ENCODE results near the gene PIWIL1. TPM values are rescaled to one million over a fixed set of nuclear protein-coding genes. Genes with fewer than 3 reads are reported as not detected.

Gene PIWIL1
- total RNA-seq, 6 donors from 2014 or later: not detected

DNA sequence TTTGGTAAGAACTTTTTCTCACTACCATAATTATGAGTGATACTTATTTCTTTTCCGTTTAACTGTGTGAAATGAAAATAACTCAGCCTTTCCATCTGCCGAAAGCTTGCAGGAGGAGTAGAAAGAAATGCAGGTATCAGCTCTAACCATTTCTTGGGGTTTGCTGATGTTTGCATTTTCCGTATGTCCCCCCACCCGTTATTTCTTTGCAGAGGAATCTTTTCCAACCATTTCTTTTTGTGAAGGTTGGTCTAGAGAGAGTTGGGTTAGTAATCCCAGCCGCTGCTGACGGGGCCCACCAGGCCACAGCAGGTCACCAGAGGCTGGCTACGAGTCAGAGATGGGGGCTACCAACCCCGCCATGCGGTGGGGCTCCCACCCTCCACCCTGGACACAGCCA is 7.0 kb upstream of the PIWIL1 start:
- DNase-seq: peak in 1 of 2 donors; percentile 46

DNA sequence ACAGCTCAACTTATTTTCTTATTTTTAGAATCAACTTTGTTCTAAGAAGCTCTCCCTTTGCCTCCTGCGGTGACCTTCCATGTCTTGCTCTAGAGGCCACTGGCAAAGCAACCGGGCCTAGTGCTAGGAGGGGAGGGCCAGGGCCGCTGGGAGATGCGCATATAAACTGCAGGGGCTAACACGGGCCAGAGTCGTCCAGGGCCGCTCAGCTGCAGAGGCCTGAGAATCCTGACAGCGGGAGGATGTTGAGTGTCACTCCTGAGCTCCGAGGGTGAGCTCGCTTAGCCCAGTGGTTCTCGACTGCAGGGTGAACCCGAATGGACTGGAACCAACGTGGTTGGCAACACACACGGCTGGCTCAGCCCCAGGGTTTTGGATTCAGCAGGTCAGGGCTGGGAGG is 6.5 kb upstream of the PIWIL1 start:
- DNase-seq (peak in 1 of 2 donors; percentile 13), ATAC-seq (ENCODE audit: low FRiP score in 2 of 2) (peak in 1 of 2 donors; percentile 27)
- no peaks in the 10 kb centered on the region for H3K36me3 ChIP-seq
- H3K9me3 ChIP-seq: no peaks in the 10 kb centered on the region
- 72 to 77% methylated on average over 13 to 14 of the region's 14 CpGs for WGBS, 2 donors
- H3K27ac ChIP-seq: no peak overlapping the region
- no peaks in the 10 kb centered on the region for H3K4me1 ChIP-seq
- TF ChIP-seq POLR2AphosphoS5 (IDR thresholded peaks at IDR 0.05) (no peak), EP300 (IDR thresholded peaks at IDR 0.05) (no peak), POLR2A (IDR thresholded peaks at IDR 0.05) (no peak)
- TF ChIP-seq, protein P1, sequence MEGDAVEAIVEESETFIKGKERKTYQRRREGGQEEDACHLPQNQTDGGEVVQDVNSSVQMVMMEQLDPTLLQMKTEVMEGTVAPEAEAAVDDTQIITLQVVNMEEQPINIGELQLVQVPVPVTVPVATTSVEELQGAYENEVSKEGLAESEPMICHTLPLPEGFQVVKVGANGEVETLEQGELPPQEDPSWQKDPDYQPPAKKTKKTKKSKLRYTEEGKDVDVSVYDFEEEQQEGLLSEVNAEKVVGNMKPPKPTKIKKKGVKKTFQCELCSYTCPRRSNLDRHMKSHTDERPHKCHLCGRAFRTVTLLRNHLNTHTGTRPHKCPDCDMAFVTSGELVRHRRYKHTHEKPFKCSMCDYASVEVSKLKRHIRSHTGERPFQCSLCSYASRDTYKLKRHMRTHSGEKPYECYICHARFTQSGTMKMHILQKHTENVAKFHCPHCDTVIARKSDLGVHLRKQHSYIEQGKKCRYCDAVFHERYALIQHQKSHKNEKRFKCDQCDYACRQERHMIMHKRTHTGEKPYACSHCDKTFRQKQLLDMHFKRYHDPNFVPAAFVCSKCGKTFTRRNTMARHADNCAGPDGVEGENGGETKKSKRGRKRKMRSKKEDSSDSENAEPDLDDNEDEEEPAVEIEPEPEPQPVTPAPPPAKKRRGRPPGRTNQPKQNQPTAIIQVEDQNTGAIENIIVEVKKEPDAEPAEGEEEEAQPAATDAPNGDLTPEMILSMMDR (IDR thresholded peaks at IDR 0.05): no peak
- H3K4me3 ChIP-seq: no peak overlapping the region
- H3K27me3 ChIP-seq: no peaks in the 10 kb centered on the region

More for the DNA sequence above, 7.0 kb upstream of the PIWIL1 start:
- Histone ChIP-seq H3K4me1 (no peaks in the 10 kb centered on the region), H3K36me3 (no peaks in the 10 kb centered on the region), H3K9me3 (no peaks in the 10 kb centered on the region), H3K4me3 (no peak overlapping the region), H3K27ac (no peak overlapping the region), H3K27me3 (no peaks in the 10 kb centered on the region)
- no peak for TF ChIP-seq EP300 (IDR thresholded peaks at IDR 0.05)
- no peak for TF ChIP-seq POLR2A (IDR thresholded peaks at IDR 0.05)
- TF ChIP-seq POLR2AphosphoS5 (IDR thresholded peaks at IDR 0.05): no peak
- TF ChIP-seq, protein P1 (IDR thresholded peaks at IDR 0.05): no peak
- 85 to 86% methylated on average over 9 of the region's 9 CpGs for WGBS, 2 donors
- ATAC-seq (ENCODE audit: low FRiP score in 2 of 2): no peak

DNA sequence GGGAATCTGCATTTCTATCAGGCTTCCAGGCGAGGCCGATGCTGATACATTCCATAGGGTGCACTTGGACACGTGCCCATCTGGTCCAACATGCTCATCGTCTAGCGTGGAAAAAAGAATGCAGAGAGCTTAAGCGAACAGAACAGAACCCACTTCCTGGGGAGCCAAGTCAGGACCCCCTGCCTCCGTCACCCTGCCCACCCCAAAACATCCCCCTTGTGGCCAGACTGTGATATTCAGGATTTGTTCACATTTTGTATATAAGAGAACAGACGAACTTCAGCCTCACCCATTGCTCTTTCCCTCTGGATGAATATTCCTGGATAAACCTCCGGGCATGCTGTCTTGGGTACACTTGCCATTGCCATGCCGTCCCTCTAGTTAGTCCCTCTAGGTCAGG is 4.3 kb upstream of the PIWIL1 start:
- TF ChIP-seq POLR2A (IDR thresholded peaks at IDR 0.05) (no peak), POLR2AphosphoS5 (IDR thresholded peaks at IDR 0.05) (no peak)
- DNase-seq (no peak), ATAC-seq (ENCODE audit: low FRiP score in 2 of 2) (no peak)
- Histone ChIP-seq H3K27ac (no peak overlapping the region), H3K27me3 (peaks cover 0 to 4% (median 0%) of the 10 kb centered on the region in 4 donors), H3K9me3 (no peaks in the 10 kb centered on the region), H3K4me1 (no peaks in the 10 kb centered on the region), H3K36me3 (no peaks in the 10 kb centered on the region), H3K4me3 (no peak overlapping the region)
- 54 to 61% methylated on average over 9 to 10 of the region's 10 CpGs for WGBS, 2 donors

DNA sequence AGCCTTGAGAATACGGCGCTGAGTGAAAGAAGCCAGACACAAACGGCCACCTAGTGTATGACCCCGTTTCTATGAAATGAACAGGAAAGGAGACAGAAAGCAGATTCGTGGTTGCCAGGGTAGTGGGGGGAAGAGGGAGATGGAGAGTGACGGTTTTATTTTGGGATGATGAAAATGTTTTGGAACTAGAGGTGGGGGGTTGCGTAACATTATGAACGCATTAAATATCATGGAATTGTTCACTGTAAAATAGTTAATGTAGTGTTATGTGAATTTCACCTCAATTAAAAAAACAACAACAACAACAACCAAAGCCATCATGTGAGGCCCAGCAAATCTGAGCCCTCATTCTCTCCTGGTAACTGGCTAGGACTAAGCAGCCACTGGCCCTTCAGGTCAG is 3.3 kb upstream of the PIWIL1 start:
- Histone ChIP-seq H3K36me3 (no peaks in the 10 kb centered on the region), H3K9me3 (no peaks in the 10 kb centered on the region), H3K4me3 (no peak overlapping the region), H3K4me1 (peaks cover 0 to 6% (median 3%) of the 10 kb centered on the region in 4 donors), H3K27me3 (peaks cover 0 to 7% (median 2%) of the 10 kb centered on the region in 4 donors), H3K27ac (no peak overlapping the region)
- WGBS, 2 donors: 68% methylated on average over 8 of the region's 8 CpGs
- no peak for ATAC-seq (ENCODE audit: low FRiP score in 2 of 2)
- no peak for DNase-seq
- TF ChIP-seq, protein P1 (IDR thresholded peaks at IDR 0.05): no peak

DNA sequence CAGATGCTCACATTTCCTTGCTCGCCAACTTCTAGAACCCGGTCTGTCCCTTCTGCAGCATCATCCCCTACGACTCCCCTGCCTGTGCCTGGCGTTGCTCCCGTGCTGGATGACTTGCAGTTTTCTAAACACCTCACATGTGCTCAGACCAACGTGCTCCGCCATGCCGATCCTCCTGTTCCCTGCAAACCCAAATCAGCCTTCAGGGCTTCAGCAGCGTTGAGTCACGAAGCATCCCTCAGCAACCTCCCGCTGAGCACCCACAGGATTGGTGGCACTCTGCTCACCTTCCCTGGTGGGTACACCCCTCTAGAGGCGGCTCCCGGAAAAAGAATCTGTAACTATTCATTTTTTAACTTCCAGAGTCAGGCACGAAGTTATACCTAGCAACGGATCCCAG is 2.8 kb upstream of the PIWIL1 start:
- Histone ChIP-seq H3K27me3 (peaks cover 0 to 8% (median 2%) of the 10 kb centered on the region in 4 donors), H3K27ac (no peak overlapping the region), H3K4me3 (no peak overlapping the region), H3K9me3 (no peaks in the 10 kb centered on the region), H3K4me1 (peaks cover 0 to 12% (median 6%) of the 10 kb centered on the region in 4 donors), H3K36me3 (no peaks in the 10 kb centered on the region)
- no peak for TF ChIP-seq POLR2A (IDR thresholded peaks at IDR 0.05)
- no peak for TF ChIP-seq POLR2AphosphoS5 (IDR thresholded peaks at IDR 0.05)
- TF ChIP-seq EP300 (IDR thresholded peaks at IDR 0.05): no peak
- TF ChIP-seq, protein P1 (IDR thresholded peaks at IDR 0.05): no peak
- WGBS, 2 donors: 42 to 45% methylated on average over 15 of the region's 15 CpGs
- DNase-seq: no peak
- no peak for ATAC-seq (ENCODE audit: low FRiP score in 2 of 2)

Measured in upper lobe of left lung (tissue), 6 donors.